Measurements from ENCODE around the gene PLAC9.

The PLAC9 gene

DNA sequence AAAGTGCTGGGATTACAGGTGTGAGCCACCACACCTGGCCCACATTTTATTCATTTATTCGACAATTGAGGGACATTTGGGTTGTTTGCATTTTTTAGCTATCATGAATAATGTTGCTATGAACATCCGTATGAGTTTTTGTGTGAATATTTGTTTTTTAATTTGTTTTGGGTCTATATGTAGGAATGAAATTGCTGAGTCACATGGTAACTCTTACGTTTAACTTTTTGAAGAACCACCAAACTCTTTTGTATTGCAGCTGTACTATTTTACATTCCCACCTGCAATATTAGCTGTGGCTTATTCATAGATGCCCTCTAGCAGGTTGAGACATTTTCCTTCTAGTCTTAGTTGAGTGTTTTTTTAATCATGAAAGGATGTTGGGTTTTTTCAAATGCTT, 14.4 kb downstream of the PLAC9 start:
- FAIRE-seq (no peak), DNase-seq (ENCODE audit: insufficient read length, low spot score) (no peak)
- TF ChIP-seq POLR2A (IDR thresholded peaks at IDR 0.05; ENCODE audit: low read depth, low read length): no peak

DNA sequence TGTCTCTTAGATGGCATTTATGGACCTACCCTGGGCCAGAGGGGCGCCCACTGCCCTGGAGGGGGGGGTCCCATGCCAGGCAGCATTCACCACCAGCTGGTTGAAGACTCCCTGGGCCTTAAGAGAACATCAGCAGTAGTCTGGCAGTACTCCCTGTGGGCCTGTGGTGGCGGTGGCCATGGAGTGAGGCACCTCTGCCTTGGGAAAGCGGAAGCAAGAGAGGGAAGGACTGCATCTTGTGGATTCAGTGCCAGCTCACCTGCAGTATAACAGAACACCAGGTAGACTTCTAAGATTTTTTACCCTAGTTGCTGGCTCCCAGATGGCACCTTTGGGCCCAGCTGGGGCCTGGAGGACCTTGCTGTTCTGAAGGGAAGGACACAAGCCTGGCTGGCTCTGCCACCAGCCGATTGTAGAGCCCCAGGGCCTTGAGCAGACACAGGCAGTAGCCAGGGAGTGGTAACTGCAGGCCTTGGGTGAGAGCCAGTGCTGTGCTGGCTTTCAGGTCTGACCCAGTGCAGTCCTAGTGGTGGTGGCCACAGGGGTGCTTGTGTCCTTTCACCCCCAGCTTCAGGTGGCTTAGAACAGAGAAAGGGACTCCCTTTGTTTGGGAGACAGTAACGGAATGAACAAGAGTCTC, 15.8 kb downstream of the PLAC9 start:
- FAIRE-seq: no peak
- TF ChIP-seq POLR2A (IDR thresholded peaks at IDR 0.05; ENCODE audit: low read depth, low read length): no peak

DNA sequence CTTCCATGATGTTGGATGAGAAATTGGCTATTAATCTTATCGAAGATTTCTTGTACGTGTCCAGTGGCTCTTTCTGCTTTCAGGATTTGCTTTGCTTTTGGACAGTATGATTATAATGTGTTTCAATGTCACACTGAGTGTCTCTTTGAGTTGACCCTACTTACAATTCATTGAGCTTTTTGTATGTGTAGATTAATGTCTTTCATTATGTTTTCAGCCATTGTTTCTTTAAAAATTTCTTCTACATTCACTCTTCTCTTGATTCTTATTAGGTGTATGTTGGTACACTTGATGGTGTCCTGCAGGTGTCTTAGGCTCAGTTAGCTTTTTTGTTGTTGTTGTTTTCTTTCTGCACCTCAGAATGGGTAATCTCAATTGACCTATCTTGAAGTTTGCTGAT, 16.6 kb downstream of the PLAC9 start:
- FAIRE-seq (no peak), DNase-seq (ENCODE audit: insufficient read length, low spot score) (no peak)

More for the DNA sequence above, 15.8 kb downstream of the PLAC9 start:
- DNase-seq (ENCODE audit: insufficient read length, low spot score): no peak

DNA sequence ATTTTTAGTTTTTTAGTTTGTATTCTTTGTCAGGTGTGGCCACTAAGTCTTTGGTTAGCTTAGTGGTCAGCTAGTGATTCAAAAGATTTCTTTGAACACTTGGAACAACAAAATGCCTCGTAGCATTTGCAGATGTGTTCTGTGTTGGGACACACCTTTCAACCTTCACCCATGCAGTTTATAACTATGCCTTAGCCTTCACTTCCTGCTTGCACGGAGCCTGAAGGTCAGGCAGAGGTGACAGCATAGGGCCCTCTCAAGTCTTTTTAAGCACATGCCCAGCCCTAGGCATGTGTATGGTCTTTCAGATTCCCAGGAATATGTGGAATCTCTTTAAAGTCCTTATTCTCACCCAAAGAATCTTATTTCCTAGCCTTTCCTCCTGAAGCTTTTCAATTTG, 17.6 kb downstream of the PLAC9 start:
- no peak for DNase-seq (ENCODE audit: insufficient read length, low spot score)
- FAIRE-seq: no peak
- TF ChIP-seq POLR2A (IDR thresholded peaks at IDR 0.05; ENCODE audit: low read depth, low read length): no peak

More for the DNA sequence above, 16.6 kb downstream of the PLAC9 start:
- no peak for TF ChIP-seq POLR2A (IDR thresholded peaks at IDR 0.05; ENCODE audit: low read depth, low read length)

DNA sequence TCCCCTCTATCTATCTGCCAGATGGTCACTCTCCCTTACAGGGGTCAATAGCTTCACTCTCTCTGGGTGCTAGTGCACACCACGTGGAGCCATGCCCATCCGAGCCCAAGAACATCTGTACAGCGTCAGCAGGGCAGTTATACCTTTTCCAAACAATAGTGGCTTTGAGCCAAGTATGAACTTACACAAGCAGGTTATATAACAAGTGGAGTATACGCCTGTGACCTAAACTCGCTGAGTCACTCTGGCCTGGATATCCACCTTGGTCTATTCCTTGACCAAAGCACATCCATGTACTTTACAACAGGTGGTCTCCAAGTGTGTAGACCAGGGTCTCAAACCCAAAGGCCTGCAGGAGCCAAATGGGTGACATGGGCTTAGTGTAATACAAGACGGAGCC, 20.3 kb downstream of the PLAC9 start:
- no peak for TF ChIP-seq POLR2A (IDR thresholded peaks at IDR 0.05; ENCODE audit: low read depth, low read length)
- DNase-seq (ENCODE audit: insufficient read length, low spot score) (no peak), FAIRE-seq (no peak)

DNA sequence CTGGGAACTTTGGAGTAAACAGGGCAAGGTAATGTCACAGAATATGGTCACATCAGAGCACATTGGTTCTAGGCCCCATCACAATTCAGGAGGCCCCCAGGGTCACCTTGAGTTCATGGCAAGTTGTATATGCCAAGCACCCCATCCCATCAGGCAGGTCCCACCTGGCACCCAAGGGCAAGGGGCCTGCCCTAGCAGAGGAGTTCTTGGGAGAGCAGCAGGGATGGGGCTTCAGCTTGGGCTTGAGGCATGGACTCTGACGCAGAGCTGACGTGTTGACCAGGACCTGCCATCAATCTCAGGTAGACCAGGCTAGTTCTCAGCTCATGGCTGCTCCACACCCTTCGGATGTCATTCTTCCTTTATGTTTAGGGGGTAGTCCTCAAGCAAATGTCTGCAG, 20.9 kb downstream of the PLAC9 start:
- no peak for TF ChIP-seq POLR2A (IDR thresholded peaks at IDR 0.05; ENCODE audit: low read depth, low read length)
- DNase-seq (ENCODE audit: insufficient read length, low spot score) (no peak), FAIRE-seq (no peak)

DNA sequence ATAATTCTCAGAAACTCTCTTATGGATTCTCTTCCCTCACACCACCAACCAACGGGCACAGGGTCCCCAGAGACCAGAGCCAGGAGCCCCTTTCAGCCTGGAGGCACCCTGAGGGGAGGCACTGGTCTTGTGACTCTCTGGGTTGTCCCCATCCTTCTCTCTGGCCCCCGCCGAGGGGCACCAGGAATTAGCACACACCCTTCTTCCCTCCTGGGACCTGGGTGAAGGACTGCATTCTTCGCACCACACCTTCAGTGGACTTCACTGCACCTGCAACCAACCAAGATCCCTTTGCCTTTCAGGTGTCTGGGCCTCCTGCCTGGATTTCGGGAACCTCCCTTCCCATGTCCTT, 22.1 kb downstream of the PLAC9 start:
- no peak for TF ChIP-seq POLR2A (IDR thresholded peaks at IDR 0.05; ENCODE audit: low read depth, low read length)
- DNase-seq (ENCODE audit: insufficient read length, low spot score) (no peak), FAIRE-seq (no peak)

DNA sequence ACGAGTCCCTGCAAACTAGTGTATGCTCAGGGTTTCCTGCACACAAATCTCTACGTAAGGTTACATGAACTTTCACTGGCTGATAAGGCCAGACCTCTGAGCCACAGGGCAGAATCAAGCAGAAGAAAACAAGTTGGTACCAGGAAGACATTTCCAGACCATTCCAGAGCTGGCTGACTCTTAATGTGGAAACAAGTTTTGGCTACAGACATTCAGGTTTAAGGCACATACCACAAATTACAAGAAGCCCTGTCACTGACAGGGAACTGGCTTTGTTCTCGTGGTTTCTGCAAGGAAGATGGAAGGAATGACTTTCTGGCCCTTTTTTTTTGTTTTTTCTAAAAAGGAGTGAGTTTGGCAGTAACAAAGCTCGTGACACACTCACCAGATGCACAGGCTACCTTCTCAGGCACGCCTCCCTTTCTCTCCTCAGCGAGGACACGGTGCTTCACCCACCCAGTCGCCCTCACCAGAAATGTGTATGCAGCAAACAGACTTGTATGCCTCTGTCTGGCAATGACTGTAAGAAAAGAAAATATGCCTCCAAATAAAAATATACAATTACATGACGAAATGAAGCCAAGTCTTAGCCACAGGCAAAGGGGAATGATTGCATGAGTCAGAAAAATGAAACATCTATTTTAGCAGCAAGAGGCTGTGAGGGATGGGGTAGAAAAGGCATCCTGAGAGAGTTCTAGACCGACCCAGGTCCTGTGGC, 22.6 kb downstream of the PLAC9 start:
- FAIRE-seq: no peak
- DNase-seq (ENCODE audit: insufficient read length, low spot score): no peak
- no peak for TF ChIP-seq POLR2A (IDR thresholded peaks at IDR 0.05; ENCODE audit: low read depth, low read length)

DNA sequence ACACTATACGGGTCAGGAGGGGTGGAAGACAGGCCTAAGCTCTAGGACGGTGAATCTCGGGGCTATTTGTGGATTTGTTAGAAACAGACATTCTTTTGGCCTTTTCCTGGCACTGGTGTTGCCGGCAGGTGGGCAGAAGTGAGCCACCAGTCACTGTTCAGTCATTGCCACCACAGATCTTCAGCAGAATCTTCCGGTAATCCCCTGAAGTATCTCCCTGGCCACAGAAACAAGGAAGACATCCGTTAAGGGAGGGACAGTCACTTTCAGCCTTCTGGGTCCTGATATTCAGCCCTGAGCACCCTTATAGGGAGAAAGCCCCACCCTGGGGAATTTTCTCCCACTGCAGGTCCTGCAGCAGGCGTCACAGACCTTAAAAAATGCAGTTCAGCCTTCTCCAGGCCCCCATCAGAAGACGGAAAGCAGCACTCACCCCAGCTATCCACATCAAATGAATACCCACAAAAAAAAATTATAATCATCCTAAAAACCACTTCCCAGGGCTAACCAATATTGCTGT, 23.2 kb downstream of the PLAC9 start:
- no peak for TF ChIP-seq POLR2A (IDR thresholded peaks at IDR 0.05; ENCODE audit: low read depth, low read length)
- FAIRE-seq (no peak), DNase-seq (ENCODE audit: insufficient read length, low spot score) (no peak)

DNA sequence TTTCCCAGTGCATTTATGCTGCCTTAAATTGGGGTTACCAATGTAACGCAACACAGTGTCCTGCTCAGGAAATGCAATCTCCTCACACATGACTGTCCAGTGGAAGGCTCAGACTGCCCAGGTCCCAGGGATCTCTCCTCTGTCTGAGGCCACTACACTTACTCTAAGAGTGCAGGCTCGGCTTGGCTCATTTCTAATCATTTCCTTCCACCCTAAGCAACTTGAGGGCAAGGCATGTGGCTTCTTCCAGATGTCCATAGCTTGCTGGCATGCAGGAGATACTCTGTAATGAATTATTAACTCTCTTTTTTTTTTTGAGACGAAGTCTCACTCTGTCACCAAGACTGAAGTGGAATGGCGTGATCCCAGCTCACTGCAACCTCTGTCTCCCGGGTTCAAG, 23.7 kb downstream of the PLAC9 start:
- no peak for TF ChIP-seq POLR2A (IDR thresholded peaks at IDR 0.05; ENCODE audit: low read depth, low read length)
- FAIRE-seq (no peak), DNase-seq (ENCODE audit: insufficient read length, low spot score) (no peak)

DNA sequence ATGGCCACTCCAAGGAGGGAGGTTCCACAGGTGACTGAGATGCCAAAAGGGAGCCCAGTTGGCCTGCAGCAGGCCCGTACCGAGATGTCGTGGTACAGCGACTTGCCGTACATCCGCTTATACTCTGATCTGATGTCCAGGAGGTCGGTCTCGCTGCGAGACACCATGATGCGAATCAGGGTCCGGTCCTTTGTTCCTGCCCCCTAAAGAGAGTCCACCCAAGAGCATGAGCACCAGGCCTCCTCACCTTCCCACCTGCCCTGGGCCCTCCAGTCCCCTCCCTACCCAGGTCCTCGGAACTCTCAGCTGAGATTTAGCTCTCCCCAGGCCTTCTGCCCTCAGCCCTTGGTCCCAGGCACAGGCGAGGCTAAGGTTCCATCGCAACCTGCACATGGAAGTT, 25.0 kb downstream of the PLAC9 start:
- DNase-seq (ENCODE audit: insufficient read length, low spot score) (no peak), FAIRE-seq (no peak)
- TF ChIP-seq POLR2A (IDR thresholded peaks at IDR 0.05; ENCODE audit: low read depth, low read length): no peak

DNA sequence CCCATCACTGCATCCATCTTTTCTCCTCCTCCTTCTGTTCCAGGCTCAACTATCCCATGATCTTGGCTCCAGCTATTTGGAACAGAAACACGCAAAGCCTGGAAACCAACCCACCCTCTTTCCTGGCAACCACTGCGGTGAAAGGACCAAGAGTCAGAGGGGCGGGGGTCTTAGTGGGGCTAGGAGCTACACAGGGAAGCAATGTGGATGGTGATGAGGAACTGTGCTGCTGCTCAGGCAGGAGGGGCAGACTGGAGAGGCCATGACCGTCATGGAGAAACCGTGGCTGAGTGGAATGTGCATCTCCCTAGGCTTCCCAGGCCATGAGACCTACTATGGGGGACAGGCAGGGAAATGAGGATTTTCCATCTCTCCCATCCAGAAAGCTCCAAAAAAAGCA, 25.6 kb downstream of the PLAC9 start:
- TF ChIP-seq POLR2A (IDR thresholded peaks at IDR 0.05; ENCODE audit: low read depth, low read length): no peak
- DNase-seq (ENCODE audit: insufficient read length, low spot score) (no peak), FAIRE-seq (no peak)

DNA sequence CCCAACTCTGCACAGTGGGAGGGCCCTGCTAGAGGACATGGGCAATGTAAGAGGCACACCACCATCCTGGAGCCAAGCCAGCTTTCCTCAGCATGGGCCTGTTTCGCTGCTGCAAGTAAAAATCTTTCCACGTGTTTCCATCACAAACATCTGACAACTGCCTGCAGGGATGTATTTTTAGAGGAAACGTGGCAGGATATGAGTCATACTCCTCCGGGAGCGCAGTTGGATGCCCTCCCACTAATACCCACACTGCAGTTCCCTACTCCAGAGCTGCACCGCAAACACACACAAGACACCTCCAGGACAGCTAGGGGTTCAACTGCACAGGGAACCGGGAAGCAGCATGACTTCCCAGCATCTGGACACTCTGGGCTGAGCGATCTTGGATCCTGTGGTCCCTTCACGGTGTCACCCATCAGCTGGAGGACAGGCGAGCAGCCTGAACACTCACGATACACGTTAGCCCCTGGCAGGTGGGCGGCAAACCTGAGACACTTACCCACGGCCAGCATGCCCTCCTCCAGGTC, 26.1 kb downstream of the PLAC9 start:
- TF ChIP-seq POLR2A (IDR thresholded peaks at IDR 0.05; ENCODE audit: low read depth, low read length): no peak
- DNase-seq (ENCODE audit: insufficient read length, low spot score) (peak; percentile 89), FAIRE-seq (peak; percentile 94)

DNA sequence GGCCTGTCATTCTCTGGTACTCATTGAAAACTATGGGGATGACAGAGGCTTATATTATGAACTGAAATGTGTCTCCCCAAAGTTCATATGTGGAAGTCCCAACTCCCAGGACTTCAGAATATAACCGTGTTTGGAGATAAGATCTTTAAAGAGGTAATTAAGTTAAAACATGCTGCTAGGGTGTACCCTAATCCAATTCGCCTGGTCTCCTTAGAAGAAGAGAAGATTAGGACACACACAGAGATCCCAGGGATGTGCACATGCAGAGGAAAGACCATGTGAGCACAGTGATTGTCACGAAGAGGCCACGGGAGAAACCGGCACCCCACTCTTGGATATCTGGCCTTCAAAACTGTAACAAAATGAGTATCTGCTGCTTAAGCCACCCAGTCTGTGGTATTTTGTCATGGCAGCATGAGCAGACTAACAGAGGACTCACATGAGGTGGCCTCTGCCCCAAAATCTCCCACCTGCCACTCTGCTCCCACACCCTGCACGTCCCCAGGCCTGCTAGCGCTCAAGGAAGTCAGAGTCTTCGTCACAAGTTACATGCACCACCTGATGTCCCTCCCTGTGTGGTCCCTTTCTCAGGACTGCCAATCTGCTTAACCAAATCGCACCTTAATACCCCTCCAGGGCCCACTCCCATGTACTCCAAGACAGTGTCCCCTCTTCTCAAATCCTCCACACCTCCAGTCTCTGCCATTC, 26.8 kb downstream of the PLAC9 start:
- TF ChIP-seq POLR2A (IDR thresholded peaks at IDR 0.05; ENCODE audit: low read depth, low read length): no peak
- FAIRE-seq: no peak
- DNase-seq (ENCODE audit: insufficient read length, low spot score): no peak

Data from H54 (cell line).